ENCODE data around the gene ZNF787.
A peak's percentile ranks its signal among the peaks of the same experiment; 100 is the strongest.

The ZNF787 gene

DNA sequence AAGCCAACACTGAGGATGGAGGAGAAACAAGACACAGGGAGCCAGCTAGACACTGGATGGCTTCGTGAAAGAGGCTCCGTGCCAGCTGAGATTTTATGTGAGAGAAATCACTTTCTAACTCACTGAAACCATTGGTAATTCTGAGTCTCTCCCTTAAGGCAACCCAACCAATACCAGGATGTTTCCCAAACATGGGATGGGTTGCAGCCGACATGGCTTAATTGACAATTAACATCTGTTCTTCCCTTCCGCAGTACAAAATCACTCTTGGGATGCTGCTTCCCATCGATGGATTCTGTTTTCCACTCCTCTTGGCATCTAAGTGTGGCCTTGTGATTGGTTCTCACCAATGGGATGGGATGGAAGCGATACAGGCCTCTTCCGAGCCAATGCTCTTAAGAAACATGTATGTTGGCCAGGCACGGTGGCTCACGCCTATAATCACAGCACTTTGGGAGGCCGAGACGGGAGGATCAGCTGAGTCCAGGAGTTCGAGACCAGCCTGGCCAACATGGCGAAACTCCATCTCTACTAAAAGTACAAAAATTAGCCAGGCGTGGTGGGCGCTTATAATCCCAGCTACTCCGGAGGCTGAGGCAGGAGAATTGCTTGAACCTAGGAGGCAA is 2.3 kb upstream of the ZNF787 start:
- Histone ChIP-seq H3K56ac (ENCODE audit: low read length) (no peak overlapping the region), H3K4ac (ENCODE audit: low read depth, low read length) (no peak overlapping the region), H2BK5ac (ENCODE audit: low read length) (no peak overlapping the region), H3K79me1 (ENCODE audit: low read length) (peaks cover 6% of the 10 kb centered on the region), H2BK15ac (replicated peaks; ENCODE audit: low read depth) (no peak overlapping the region), H4K5ac (ENCODE audit: low read length) (no peak overlapping the region), H3K4me2 (ENCODE audit: low read length) (no peak overlapping the region), H3K79me2 (ENCODE audit: control insufficient read depth, insufficient read depth, low read length) (peaks cover 22% of the 10 kb centered on the region), H3K9ac (ENCODE audit: low read length) (no peak overlapping the region), H3K23ac (ENCODE audit: low read length) (no peak overlapping the region), H2AK5ac (ENCODE audit: low read length) (no peak overlapping the region), H3K27ac (ENCODE audit: low read depth, low read length) (no peak overlapping the region), H4K8ac (ENCODE audit: low read depth, low read length) (no peak overlapping the region), H3K36me3 (ENCODE audit: control insufficient read depth, insufficient read depth, low read length) (no peaks in the 10 kb centered on the region), H2BK120ac (ENCODE audit: low read depth, low read length) (no peak overlapping the region), H3K4me1 (ENCODE audit: control insufficient read depth, low read depth, low read length) (peaks cover 3% of the 10 kb centered on the region), H3K27me3 (ENCODE audit: insufficient read depth, low read length, poor library complexity) (no peaks in the 10 kb centered on the region), H3K4me3 (ENCODE audit: low read length) (no peak overlapping the region), H3K18ac (ENCODE audit: low read length) (no peak overlapping the region)
- DNase-seq: no peak
- no CpG with 5 or more reads among the region's 16 CpGs for WGBS (ENCODE audit: extremely low coverage, insufficient coverage, low lambda C conversion rate)

- Histone ChIP-seq H3K4ac (ENCODE audit: low read depth, low read length) (peak overlapping the region; percentile 97), H3K36me3 (ENCODE audit: control insufficient read depth, insufficient read depth, low read length) (peaks cover 1% of the 10 kb centered on the region), H3K4me1 (ENCODE audit: control insufficient read depth, low read depth, low read length) (peaks cover 3% of the 10 kb centered on the region), H3K79me1 (ENCODE audit: low read length) (peaks cover 6% of the 10 kb centered on the region), H3K4me3 (ENCODE audit: low read length) (peak overlapping the region; percentile 87), H2BK15ac (replicated peaks; ENCODE audit: low read depth) (no peak overlapping the region), H3K56ac (ENCODE audit: low read length) (peak overlapping the region; percentile 98), H3K23ac (ENCODE audit: low read length) (no peak overlapping the region), H3K27me3 (ENCODE audit: insufficient read depth, low read length, poor library complexity) (no peaks in the 10 kb centered on the region), H4K5ac (ENCODE audit: low read length) (no peak overlapping the region), H3K9ac (ENCODE audit: low read length) (peak overlapping the region; percentile 97), H3K18ac (ENCODE audit: low read length) (peak overlapping the region; percentile 97), H3K4me2 (ENCODE audit: low read length) (peak overlapping the region; percentile 91), H2BK5ac (ENCODE audit: low read length) (peak overlapping the region; percentile 76), H4K8ac (ENCODE audit: low read depth, low read length) (peak overlapping the region; percentile 94), H2AK5ac (ENCODE audit: low read length) (no peak overlapping the region), H2BK120ac (ENCODE audit: low read depth, low read length) (peak overlapping the region; percentile 82), H3K27ac (ENCODE audit: low read depth, low read length) (peak overlapping the region; percentile 98), H3K79me2 (ENCODE audit: control insufficient read depth, insufficient read depth, low read length) (peaks cover 48% of the 10 kb centered on the region)
- peak; percentile 82 for DNase-seq
- no CpG with 5 or more reads among the region's 99 CpGs for WGBS (ENCODE audit: extremely low coverage, insufficient coverage, low lambda C conversion rate)
Observed at GRCh38 chr19:56120371-56121179, 520 bp downstream of the ZNF787 start.

GRCh38 chr19:56120002-56120370 is 1.1 kb downstream of the ZNF787 start:
- no CpG with 5 or more reads among the region's 8 CpGs for WGBS (ENCODE audit: extremely low coverage, insufficient coverage, low lambda C conversion rate)
- Histone ChIP-seq H2AK5ac (ENCODE audit: low read length) (peak overlapping the region; percentile 97), H3K79me2 (ENCODE audit: control insufficient read depth, insufficient read depth, low read length) (peaks cover 52% of the 10 kb centered on the region), H3K23ac (ENCODE audit: low read length) (no peak overlapping the region), H3K36me3 (ENCODE audit: control insufficient read depth, insufficient read depth, low read length) (peaks cover 1% of the 10 kb centered on the region), H3K9ac (ENCODE audit: low read length) (peak overlapping the region; percentile 97), H2BK15ac (replicated peaks; ENCODE audit: low read depth) (no peak overlapping the region), H3K4me1 (ENCODE audit: control insufficient read depth, low read depth, low read length) (peaks cover 3% of the 10 kb centered on the region), H2BK120ac (ENCODE audit: low read depth, low read length) (no peak overlapping the region), H3K79me1 (ENCODE audit: low read length) (peaks cover 7% of the 10 kb centered on the region), H3K4ac (ENCODE audit: low read depth, low read length) (peak overlapping the region; percentile 97), H4K5ac (ENCODE audit: low read length) (no peak overlapping the region), H2BK5ac (ENCODE audit: low read length) (peak overlapping the region; percentile 41), H4K8ac (ENCODE audit: low read depth, low read length) (no peak overlapping the region), H3K56ac (ENCODE audit: low read length) (peak overlapping the region; percentile 98), H3K27me3 (ENCODE audit: insufficient read depth, low read length, poor library complexity) (no peaks in the 10 kb centered on the region), H3K4me2 (ENCODE audit: low read length) (peak overlapping the region; percentile 91), H3K4me3 (ENCODE audit: low read length) (peak overlapping the region; percentile 87), H3K18ac (ENCODE audit: low read length) (peak overlapping the region; percentile 97), H3K27ac (ENCODE audit: low read depth, low read length) (peak overlapping the region; percentile 98)
- no peak for DNase-seq

DNA sequence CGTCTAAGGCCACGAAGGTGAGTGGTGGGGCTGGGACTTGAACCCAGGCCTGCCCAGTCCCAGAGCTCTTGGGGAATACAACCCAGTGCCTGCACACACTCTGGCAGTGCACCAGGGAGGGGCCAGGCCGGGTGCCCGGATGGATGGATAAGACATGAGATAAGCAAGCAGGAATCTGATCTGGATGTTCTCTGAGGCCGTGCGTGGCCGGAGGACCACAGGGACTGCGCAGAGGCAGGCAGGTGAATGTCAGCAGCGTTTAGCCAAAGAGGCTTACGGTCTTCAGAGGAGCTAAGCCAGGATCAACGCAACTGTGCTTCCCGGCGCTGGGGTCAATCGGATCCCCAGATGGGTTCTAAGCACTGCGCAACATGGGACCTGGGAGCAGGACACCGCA is 1.5 kb downstream of the ZNF787 start:
- Histone ChIP-seq H4K5ac (ENCODE audit: low read length) (no peak overlapping the region), H3K27me3 (ENCODE audit: insufficient read depth, low read length, poor library complexity) (no peaks in the 10 kb centered on the region), H3K79me2 (ENCODE audit: control insufficient read depth, insufficient read depth, low read length) (peaks cover 56% of the 10 kb centered on the region), H2BK120ac (ENCODE audit: low read depth, low read length) (no peak overlapping the region), H4K8ac (ENCODE audit: low read depth, low read length) (no peak overlapping the region), H3K4me3 (ENCODE audit: low read length) (peak overlapping the region; percentile 87), H3K4ac (ENCODE audit: low read depth, low read length) (peak overlapping the region; percentile 97), H2AK5ac (ENCODE audit: low read length) (no peak overlapping the region), H3K36me3 (ENCODE audit: control insufficient read depth, insufficient read depth, low read length) (peaks cover 1% of the 10 kb centered on the region), H3K23ac (ENCODE audit: low read length) (no peak overlapping the region), H2BK5ac (ENCODE audit: low read length) (no peak overlapping the region), H3K79me1 (ENCODE audit: low read length) (peaks cover 8% of the 10 kb centered on the region), H3K4me2 (ENCODE audit: low read length) (peak overlapping the region; percentile 91), H2BK15ac (replicated peaks; ENCODE audit: low read depth) (no peak overlapping the region), H3K18ac (ENCODE audit: low read length) (no peak overlapping the region), H3K27ac (ENCODE audit: low read depth, low read length) (peak overlapping the region; percentile 98), H3K56ac (ENCODE audit: low read length) (peak overlapping the region; percentile 98), H3K4me1 (ENCODE audit: control insufficient read depth, low read depth, low read length) (peaks cover 3% of the 10 kb centered on the region), H3K9ac (ENCODE audit: low read length) (peak overlapping the region; percentile 97)
- WGBS (ENCODE audit: extremely low coverage, insufficient coverage, low lambda C conversion rate): no CpG with 5 or more reads among the region's 16 CpGs
- no peak for DNase-seq

- Histone ChIP-seq H3K9ac (ENCODE audit: low read length) (peak overlapping the region; percentile 97), H2AK5ac (ENCODE audit: low read length) (no peak overlapping the region), H3K27me3 (ENCODE audit: insufficient read depth, low read length, poor library complexity) (no peaks in the 10 kb centered on the region), H3K18ac (ENCODE audit: low read length) (no peak overlapping the region), H3K79me2 (ENCODE audit: control insufficient read depth, insufficient read depth, low read length) (peaks cover 62% of the 10 kb centered on the region), H3K4me3 (ENCODE audit: low read length) (no peak overlapping the region), H3K27ac (ENCODE audit: low read depth, low read length) (no peak overlapping the region), H2BK120ac (ENCODE audit: low read depth, low read length) (no peak overlapping the region), H2BK15ac (replicated peaks; ENCODE audit: low read depth) (no peak overlapping the region), H4K5ac (ENCODE audit: low read length) (no peak overlapping the region), H3K4me1 (ENCODE audit: control insufficient read depth, low read depth, low read length) (peaks cover 3% of the 10 kb centered on the region), H3K4ac (ENCODE audit: low read depth, low read length) (no peak overlapping the region), H3K4me2 (ENCODE audit: low read length) (no peak overlapping the region), H2BK5ac (ENCODE audit: low read length) (no peak overlapping the region), H3K36me3 (ENCODE audit: control insufficient read depth, insufficient read depth, low read length) (peaks cover 1% of the 10 kb centered on the region), H4K8ac (ENCODE audit: low read depth, low read length) (no peak overlapping the region), H3K56ac (ENCODE audit: low read length) (peak overlapping the region; percentile 98), H3K79me1 (ENCODE audit: low read length) (peaks cover 11% of the 10 kb centered on the region), H3K23ac (ENCODE audit: low read length) (no peak overlapping the region)
- WGBS (ENCODE audit: extremely low coverage, insufficient coverage, low lambda C conversion rate): no CpG with 5 or more reads among the region's 8 CpGs
- DNase-seq: no peak
Observed at GRCh38 chr19:56118666-56119581, 2.2 kb downstream of the ZNF787 start.

Data from mesendoderm (in vitro differentiated cells).